Pulmonary artery endothelial cell (primary cell): ENCODE results near the gene SLC25A34. TPM values are rescaled to one million over a fixed set of nuclear protein-coding genes. Genes with fewer than 3 reads are reported as not detected.

ENCODE experiments used
- DNase-seq: peaks from one replicate; pipeline ENCODE4 v3.0.0-alpha.2; 2011; ENCODE audit warnings: low read depth, low spot score
- total RNA-seq: library from RNA; depleted of rRNA; stranded (reverse); fragments of >200 nt; gene quantifications from 2 replicates; pipeline ENCODE4 v1.2.3, GENCODE V29; 2014

SLC25A34 gene
- total RNA-seq, 1 donor from 2014 or later, result 0.20 TPM

DNA sequence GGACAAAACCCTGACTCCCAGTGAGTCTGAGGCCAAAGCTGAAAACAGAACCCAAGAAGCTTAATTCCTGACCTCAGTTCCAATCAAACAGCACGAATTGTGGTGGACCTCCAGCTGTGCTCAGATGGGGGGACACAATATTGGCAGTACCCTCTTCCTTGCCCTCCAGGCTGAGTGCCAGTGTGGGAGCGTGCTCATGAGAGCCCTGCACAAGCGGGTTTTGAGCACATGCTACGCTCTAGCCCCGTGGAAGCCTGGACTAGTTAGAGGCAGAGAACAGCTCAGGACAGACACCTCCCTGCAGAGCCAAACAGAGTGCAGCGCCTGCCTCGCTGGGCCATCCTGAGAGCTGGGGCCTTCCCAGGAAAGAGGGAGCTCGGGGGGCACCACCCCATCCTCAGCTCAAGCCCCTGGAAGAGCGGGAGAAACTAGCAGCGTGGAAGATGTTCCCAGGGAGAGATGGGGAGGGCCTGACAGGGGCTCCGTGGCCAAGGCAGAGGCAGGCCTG, 2.8 kb upstream of the SLC25A34 start:
- no peak for DNase-seq

DNA sequence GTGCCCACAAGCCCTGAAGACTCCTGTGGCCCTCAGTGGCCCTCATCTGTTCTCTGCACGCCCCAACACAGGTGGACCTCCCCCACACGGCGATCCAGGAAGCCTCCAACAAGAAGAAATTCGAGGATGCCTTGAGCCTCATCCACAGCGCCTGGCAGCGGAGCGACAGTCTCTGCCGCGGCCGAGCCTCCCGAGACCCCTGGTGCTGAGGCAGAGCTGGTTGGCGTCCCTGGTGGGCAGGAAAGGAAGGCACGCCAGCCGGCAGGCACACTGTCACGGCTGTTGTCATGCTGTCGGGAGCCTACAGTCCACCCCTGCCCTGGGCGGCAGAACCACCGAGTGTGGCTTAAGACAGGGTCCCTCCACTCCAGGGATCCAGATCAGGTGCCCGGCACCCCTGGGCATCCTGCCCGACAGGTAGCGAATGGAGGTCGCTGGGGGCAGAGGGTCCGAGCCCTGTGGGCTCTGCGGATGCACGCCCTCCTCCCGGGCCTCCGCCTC, 2.3 kb upstream of the SLC25A34 start:
- no peak for DNase-seq

DNA sequence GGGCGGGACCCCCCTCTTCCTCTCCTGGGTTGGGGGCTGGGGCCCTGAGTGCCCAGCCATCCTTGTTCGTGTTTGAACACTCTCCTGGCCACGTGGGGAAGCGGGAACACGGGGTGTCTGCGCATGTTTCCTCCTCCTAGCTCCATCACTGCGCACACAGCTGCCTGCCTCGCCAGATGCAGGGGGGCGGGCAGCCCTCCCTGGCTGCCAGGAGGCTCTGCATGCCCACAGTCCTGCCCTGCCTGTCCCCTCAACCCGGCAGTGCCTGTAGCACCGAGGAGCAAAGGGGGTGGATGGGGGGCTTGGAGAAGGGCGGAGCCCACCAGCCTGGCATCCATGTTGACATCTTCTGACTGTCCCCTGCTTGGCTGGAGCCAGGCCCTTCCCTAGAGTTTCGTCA, 1.8 kb upstream of the SLC25A34 start:
- DNase-seq, result no peak

DNA sequence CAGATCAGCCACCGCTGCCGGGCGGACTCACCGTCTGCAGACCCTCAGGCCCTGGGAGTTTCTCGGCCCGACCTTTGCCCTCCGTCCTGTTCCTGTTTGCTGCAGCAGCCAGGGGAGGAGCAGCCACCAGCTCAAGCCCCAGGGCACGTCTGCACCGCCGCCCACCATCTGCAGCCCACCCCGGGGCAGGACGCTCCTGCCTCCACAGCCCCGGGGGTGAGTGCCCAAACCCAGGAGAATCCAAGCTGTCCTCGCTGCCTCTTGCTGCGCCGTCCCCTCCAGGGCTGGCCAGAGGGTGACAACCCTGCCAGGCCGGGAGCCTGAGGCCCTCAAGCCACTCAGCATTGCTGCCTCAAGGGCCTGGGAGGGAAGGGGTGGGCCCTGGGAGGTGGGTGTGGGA, 1.2 kb upstream of the SLC25A34 start:
- no peak for DNase-seq

DNA sequence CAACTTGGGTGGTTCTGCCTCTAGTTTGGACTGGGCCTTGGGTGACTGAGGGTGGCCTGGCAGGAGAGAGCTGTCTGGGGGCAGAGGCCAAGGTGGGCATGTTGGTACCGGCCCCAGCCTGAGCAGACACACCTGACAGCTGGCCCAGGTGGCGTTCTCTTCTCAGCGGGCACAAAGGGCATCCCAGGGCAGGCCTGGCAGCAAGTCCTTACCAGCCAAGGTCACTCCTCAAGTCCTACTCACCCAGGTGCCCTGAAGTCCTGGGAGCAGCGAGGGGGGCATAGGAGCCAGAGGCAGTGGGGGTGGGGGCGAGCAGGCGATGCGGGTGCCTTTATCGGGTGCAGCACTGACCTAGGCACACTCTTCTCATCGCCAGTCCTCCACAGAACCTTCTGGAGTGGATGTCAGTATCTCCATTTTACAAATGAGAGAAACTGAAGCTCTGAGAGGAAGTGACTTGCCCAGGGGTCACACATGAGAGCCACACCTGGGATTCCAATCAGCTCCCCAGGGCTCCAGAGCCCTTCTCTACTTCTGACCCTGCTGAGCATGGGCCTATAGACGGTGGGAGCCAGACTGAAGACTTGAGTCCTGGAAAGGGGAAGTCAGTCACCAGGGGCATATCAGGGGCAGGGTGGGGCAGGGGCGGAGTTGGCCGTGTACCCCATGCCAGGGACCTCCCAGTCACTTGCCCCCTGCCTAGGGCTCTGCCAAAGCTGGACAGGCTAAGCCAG, 587 bp upstream of the SLC25A34 start:
- DNase-seq, result no peak

DNA sequence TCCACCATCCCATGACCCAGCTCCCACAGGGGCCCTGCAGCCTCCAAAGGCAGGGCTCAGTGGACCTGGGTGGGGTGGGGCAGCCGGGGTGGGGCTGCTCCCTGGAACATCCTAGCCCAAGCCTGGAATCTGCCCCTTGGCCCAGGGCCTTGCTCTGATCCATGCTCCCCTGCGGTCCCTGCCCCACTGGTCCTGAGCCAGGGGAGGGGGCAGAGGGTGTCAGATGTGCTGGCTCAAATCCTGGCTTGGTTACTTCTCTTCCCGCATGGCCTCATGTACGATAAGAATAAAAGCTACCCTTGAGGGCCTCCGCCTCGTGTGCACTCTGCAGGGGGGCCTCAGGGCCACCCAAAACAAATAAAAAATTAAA, 819 bp downstream of the SLC25A34 start:
- DNase-seq, result no peak

DNA sequence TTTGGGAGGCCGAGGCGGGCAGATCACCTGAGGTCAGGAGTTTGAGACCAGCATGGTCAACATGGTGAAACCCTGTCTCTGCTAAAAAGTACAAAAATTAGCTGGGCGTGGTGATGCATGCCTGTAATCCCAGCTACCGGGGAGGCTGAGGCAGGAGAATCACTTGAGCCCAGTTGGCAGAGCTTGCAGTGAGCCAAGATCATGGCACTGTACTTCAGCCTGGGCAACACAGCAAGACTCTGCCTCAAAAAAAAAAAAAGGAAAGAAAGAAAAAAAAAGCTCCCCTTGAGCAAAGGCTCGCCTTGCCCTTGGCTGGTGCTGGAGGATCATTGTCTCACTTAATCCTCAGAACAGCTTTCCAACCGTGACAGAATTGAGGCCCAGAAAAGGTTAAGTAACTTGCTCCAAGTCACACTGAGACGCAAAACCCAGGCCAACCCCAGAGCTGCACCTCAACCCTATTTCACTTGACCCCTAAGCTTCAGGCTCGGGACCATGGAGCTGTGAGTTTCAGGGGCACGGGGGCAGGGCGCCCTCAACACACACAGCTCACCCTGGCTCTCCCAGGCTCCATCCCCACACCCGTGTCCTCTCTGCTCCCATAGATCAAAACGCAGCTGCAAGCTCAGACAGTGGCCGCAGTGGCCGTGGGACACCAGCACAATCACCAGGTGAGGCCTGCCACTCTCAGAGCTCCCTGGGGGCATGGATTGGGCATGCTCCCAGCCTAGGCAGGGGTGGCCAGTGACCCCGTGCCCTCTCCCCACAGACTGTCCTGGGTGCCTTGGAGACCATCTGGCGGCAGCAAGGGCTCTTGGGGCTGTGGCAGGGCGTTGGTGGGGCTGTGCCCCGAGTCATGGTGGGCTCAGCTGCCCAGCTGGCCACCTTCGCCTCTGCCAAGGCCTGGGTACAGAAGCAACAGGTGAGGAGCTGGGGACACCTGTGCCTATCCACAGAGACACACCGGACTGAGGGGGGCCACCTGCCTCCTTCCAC, 1.6 kb downstream of the SLC25A34 start:
- no peak for DNase-seq

DNA sequence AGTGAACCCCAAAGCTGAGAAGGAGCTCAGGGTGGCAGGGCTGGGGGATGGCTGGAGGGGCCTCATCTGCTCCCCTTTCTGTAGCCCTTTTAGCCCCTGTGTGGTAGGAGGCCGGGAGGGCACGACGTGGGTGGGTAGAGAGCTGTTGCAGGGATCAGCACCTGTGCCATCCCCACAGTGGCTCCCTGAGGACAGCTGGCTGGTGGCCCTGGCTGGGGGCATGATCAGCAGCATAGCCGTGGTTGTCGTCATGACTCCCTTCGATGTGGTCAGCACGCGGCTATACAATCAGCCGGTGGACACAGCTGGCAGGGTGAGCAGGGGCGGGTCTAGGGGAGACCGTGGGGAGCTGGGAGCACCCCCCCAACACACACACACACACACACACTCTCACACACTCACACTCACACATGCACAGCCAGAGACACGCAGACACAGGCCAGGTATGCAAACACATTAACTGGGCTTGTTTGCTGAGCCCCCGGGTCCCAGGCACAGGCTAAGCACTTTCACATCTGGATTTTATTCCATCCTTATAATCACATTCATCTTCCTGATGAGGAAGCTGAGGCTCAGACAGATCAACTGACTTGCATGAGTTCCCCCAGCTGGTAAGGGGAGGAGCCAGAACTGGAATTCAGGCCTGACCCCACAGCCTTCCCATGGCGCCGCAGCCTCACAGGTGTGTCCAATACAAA, 2.5 kb downstream of the SLC25A34 start:
- DNase-seq, result no peak

DNA sequence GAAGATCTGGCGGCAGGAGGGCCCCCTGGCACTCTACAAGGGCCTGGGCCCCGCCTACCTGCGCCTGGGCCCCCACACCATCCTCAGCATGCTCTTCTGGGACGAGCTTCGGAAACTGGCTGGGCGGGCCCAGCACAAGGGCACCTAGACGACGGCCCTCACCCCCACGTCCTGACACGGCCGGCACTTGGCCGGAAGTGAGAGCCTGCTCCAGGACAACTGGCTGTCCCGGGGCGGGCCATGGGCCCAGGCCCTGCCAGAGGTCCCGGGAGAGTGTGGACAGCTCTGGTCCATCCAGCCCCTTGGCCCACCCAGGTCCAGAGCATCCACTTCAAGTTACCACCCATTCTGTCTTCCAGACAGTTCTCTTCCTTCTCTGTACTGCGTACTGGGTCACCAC, 3.2 kb downstream of the SLC25A34 start:
- no peak for DNase-seq

DNA sequence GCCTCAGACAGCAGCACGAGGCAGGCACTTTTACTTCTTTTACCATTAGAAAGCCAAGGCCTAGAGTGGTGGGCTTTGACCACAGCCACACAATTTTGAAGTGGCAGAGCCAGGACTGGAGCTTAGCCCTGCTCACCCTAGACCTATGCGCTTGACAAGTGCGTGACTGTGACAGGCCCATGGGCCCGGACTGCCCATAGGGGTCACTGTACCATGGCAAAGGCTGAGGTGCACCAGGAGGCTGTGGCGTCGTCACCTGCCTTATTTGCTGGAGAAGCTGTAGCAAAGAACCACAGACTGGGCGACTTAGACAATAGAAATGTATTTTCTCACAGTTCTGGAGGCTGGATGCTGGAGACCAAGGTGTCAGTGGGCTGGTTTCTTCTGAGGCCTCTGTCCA, 3.7 kb downstream of the SLC25A34 start:
- no peak for DNase-seq

DNA sequence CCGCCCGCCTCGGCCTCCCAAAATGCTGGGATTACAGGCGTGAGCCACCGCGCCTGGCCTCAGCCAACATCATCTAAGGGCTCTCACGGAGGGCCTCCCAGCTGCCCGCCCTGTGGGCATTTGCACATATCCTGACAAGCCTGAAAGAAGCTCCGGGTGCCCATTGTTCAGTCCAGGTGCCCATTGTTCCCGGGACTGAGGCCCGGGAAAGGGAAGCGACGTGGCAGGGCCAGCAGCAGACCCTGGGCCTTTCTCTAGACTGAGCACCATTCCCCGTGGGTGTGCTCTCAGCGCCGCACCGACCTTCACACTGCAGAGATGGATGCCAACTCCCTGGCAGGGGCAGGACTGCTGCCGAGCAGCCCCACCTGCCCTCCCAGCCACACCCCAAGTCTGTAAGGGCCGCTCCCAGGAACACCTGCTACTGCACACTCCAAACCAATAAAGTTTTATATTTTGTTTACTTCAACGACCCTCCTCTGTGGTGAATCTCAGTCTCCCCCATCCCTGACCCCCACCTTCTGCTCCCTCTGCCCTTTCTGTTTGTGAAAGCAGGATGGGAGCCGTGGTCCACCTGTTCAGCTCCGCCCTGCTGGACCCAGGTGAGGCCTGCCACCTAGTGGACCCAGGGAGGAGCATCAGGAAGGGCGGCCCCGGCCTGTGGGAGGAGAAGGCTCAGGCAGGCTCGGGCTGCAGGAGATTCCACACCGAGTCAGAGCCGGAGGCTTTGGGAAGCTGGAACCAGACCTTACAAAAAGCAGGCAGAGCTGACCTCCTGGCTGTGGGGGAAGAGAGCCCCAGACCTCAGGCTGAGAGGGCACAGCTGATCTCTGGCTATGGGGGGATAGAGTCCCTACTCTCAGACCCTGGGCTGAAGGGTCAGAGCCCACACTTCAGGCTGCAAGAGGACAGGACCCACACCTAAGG, 5.1 kb downstream of the SLC25A34 start:
- no peak for DNase-seq

DNA sequence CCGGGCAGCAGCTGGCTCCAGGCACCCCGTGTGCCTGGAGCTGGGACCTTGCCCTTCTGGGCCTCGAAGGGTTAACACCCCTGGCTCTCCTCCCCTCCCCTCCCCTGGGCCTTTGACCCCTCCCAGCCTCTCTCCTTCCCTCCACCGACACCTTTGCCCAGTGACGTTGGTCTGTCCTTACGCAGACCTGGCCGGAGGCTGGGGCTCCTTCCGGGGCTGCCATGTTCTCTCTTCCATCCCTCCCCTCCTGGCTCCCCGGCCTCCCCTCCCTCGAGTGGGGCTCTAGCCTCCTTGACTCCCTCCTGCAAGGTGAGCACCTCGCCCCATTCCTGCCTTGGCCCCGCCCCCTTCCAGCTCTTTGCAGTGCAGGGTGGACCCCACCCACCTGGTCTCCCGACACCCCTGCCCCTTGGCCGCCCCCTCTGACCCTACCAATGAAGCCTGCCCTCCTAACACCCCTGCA, 6.3 kb downstream of the SLC25A34 start, which contains the start of gene TMEM82:
TSS of gene TMEM82 (plus strand) at position 161 of the 463 bp plus-strand sequence. CDS start at position 222, 61 bp downstream.
- DNase-seq, result no peak

DNA sequence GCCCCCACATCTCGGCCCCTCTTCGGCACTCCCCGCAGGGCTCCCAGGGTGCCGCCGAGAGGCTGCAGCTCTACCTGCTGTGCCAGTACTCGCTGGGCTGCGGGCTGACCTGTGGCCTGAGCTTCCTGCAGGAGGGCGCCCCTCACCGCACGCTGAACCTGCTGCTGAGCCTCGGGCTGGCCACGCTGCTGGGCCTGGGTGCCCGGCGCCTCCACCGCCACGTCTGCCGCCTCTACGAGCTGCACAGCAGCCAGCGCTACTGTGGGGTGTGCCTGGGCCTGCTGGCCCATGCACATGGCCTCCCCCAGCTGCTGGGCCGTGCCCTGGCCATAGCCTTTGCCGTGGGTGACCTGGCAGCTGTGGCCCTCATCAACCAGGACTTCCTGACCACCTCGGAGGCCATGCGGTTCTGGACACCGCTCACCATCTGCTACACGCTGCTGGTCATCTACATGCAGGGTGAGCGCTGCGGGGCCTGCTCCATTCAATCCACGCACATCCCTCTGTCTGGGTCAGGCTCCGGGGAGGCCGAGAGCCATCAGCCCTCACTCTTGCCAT, 8.1 kb downstream of the SLC25A34 start:
- no peak for DNase-seq

DNA sequence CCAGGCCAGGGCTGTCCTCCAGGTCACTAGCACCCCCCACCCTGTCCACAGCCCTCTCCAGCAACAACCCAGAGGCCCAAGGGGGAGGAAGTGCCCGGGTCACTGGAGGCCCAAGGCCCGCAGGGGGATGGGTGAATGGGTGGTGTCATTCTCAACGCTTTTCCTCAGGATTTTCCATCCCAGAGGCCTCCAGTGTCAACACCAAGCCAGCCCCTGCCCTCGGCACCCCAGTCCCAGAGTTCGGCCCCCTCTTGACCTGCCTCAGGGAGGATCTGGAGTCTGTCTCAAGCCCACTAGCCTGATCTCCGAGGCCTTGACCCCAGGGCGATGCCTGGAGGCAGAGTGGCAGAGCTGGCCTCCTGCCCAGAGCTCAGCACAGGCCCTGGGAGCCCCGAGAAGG, 11.3 kb downstream of the SLC25A34 start:
- no peak for DNase-seq

DNA sequence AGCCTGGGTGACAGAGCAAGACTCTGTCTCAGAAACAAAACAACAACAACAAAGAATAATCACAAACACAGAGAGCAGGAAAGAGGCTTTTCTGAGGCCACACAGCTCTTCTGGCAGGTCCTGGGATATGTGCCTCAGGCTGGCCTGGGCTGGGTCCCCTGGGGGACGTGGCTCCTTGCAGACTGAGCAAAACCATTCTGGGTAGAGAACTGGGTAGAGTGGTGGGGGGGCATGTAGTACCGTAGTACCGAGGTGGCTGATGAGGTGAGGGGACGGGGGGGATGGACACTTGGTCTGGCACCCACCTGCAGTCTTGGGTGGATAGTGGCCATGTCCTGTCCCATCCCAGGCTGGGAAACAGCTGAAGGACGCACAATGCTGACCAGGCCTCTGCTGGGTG, 12.2 kb downstream of the SLC25A34 start:
- no peak for DNase-seq

DNA sequence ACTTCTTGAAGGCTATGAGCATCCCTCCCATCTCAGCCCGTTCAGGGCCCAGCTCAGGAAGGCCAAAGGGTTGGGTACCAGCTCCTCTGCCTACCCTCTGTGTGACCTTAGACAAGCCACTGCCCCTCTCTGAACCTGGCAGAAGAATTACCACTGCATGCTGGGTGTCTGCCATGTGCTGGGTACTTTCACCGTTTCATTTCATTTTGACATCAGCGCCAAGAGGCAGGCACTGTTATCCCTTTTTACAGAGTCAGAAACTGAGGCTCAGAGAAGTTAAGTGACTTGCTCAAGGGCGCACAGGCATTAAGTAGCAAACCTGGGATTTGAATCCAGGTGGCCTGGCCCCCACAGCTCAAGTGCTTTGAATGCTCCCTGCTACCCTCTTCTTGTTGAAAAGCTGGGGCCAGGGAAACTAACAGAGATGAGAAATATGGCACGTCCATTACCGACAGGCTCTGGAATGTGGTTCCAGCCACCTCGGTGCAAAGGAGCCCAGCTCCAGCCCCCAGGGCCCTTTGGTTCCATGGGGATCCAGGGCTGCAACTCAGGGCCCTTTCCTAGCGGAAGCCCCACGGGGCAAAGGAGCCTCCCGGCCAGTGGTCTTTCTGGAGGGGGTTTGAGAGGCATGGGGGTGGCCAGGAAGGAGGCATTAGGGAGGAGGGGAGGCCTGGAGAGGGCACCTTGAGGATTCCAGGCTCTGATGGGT, 12.8 kb downstream of the SLC25A34 start:
- no peak for DNase-seq

DNA sequence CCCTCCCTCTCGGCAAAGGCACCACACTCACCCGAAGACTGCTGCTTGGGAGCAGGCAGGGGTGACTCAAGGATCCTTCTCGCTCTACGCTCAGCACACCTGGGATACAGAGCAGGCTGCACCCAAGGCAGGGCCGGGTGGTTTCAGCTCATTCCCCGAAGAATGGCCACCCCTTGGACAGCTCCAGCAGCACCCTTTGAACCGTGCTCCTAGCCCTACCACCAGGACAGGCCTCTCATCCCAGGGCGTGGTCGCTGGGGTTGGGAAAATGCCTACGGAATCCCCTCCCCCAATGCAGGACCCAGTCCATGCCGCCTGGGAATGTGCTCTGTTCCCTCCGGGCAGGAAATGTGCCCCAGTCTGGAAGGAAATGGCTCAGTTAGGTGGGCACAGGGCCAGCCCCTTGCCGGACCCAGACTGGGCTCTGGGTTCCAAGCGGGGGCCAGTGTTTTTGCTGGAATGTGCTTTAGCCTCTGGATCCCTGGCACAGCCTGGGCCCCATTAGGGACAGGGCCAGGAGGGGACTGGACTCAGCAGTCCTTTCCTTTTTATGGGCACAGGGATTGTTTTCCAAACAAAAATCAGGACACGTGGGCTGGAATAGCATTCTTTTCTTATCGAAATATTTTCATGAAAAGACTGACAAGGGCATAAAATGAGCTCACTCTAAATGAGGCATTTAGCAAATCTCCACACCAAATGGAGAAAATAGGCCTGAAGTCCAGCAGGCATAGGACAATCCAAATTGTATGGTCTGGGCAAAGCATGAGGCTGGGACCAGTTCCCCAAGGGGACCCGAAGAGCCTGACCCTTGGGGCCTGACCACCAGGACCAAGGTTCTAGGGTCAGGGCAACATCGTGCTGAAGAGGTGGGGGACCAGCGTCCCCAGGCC, 13.6 kb downstream of the SLC25A34 start:
- DNase-seq, result peak; percentile 79

DNA sequence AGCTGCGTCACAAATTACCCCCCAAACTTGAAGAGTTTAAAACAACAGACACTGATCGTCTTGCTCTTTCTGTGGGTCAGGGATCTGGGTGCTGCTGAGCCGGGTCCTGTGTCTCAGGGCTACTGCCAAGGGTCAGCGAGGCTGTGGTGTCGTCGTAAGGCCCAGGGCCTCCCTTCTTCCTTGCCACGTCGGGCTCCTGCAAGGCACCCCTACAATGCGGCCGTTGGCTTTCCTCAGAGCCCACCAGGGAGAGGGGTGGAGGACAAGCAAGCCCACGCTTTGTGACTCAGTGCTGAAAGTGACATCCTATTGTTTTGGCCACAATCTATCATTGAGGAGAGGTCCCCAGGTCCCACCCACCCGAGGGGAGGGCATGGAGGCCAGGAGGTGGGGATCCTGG, 14.9 kb downstream of the SLC25A34 start:
- DNase-seq, result no peak
